K562 (cell line): Measurements from ENCODE around the gene COL4A4. TPM values are rescaled to one million over a fixed set of nuclear protein-coding genes. Genes with fewer than 3 reads are reported as not detected.

ENCODE experiments used
- ARID2 ChIP-seq: fragments of 450-650 bp; IDR thresholded peaks from 2 replicates; pipeline ENCODE4 v1.6.1; 2017; ENCODE audit warnings: antibody characterized with exemption, mild to moderate bottlenecking
- CBFB ChIP-seq: sonication (generic); formaldehyde crosslinking; IDR thresholded peaks from 2 replicates; pipeline ENCODE4 v1.4.0; 2020; ENCODE audit warnings: mild to moderate bottlenecking, missing genetic modification reagents
- ETS2 ChIP-seq: IDR thresholded peaks from 2 replicates; pipeline ENCODE4 v1.6.1; 2016; ENCODE audit warnings: borderline replicate concordance, missing genetic modification characterization, mild to moderate bottlenecking, moderate library complexity, missing compliant biosample characterization; ENCODE audit not compliant: poor library complexity, severe bottlenecking
- FOXJ3 ChIP-seq: sonication (generic); formaldehyde crosslinking; IDR thresholded peaks from 2 replicates; pipeline ENCODE4 v1.4.0; 2020; ENCODE audit warnings: mild to moderate bottlenecking, missing genetic modification reagents
- ILF3 ChIP-seq: fragments of 450-650 bp; IDR thresholded peaks from 2 replicates; pipeline ENCODE4 v1.6.1; 2018; ENCODE audit warnings: antibody characterized with exemption, mild to moderate bottlenecking, moderate library complexity, borderline replicate concordance
- MBD2 ChIP-seq: sonication (generic); IDR thresholded peaks from 2 replicates; pipeline ENCODE4 v1.6.1; 2016; ENCODE audit warnings: low read depth, borderline replicate concordance
- MTA3 ChIP-seq: fragments of 450-650 bp; formaldehyde crosslinking; IDR thresholded peaks from 2 replicates; pipeline ENCODE4 v1.6.1; 2017; ENCODE audit warnings: mild to moderate bottlenecking, borderline replicate concordance
- NCOA1 ChIP-seq: fragments of 450-650 bp; IDR thresholded peaks from 2 replicates; pipeline ENCODE4 v1.6.1; 2016; ENCODE audit warnings: low read depth
- NCOA2 ChIP-seq, 2 experiments: fragments of 450-650 bp; IDR thresholded peaks; 2 replicates each; pipeline ENCODE4 v1.6.1; 2018; ENCODE audit warnings: mild to moderate bottlenecking in 2 of 2, moderate library complexity in 1 of 2; ENCODE audit not compliant: partially characterized antibody in 2 of 2
- NFXL1 ChIP-seq: fragments of 450-650 bp; formaldehyde crosslinking; IDR thresholded peaks from 2 replicates; pipeline ENCODE4 v1.4.0; 2021; ENCODE audit warnings: mild to moderate bottlenecking
- PHF8 ChIP-seq: fragments of 200-600 bp; sonication (generic); IDR thresholded peaks from 2 replicates; pipeline ENCODE4 v1.6.1; 2012; ENCODE audit warnings: mixed run types, mild to moderate bottlenecking, inconsistent platforms, low read length, moderate library complexity, borderline replicate concordance
- PML ChIP-seq: IDR thresholded peaks from 2 replicates; pipeline ENCODE4 v1.6.1; 2012; ENCODE audit warnings: low read length, inconsistent platforms
- PPARD ChIP-seq: fragments of 250-450 bp; sonication (Bioruptor Pico); IDR thresholded peaks from 2 replicates; pipeline ENCODE4 v1.8.0; 2022; ENCODE audit warnings: inconsistent platforms, mild to moderate bottlenecking, moderate library complexity
- RBM15 ChIP-seq: fragments of 200-400 bp; formaldehyde crosslinking; IDR thresholded peaks from 2 replicates; pipeline ENCODE4 v1.6.1; 2018; ENCODE audit warnings: mild to moderate bottlenecking, low read length, moderate library complexity; ENCODE audit not compliant: insufficient read depth
- SMAD4 ChIP-seq: fragments of 250-450 bp; sonication (Bioruptor Pico); conservative IDR thresholded peaks from 2 replicates; pipeline ENCODE4 v1.8.0; 2021; ENCODE audit warnings: inconsistent platforms, mild to moderate bottlenecking, moderate library complexity
- SP1 ChIP-seq: sonication (generic); formaldehyde crosslinking; IDR thresholded peaks from 2 replicates; pipeline ENCODE4 v1.8.1; 2022; ENCODE audit warnings: mild to moderate bottlenecking, missing genetic modification reagents
- TEAD1 ChIP-seq, 2 experiments: fragments of 450-650 bp in 1 of 2; sonication (generic) in 1 of 2; formaldehyde crosslinking; IDR thresholded peaks; 2 replicates each; pipeline versions ENCODE4 v1.4.0 to v1.8.0; 2020 to 2022; ENCODE audit warnings: mild to moderate bottlenecking in 2 of 2, missing genetic modification reagents in 1 of 2
- TOE1 ChIP-seq, 2 experiments: fragments of 450-650 bp in 1 of 2; sonication (generic) in 1 of 2; formaldehyde crosslinking in 1 of 2; IDR thresholded peaks; 2 replicates each; pipeline versions ENCODE4 v1.7.1 to v1.8.0; 2016 to 2022; ENCODE audit warnings: borderline replicate concordance in 2 of 2, mild to moderate bottlenecking in 2 of 2, antibody characterized with exemption in 1 of 2, inconsistent platforms in 1 of 2, low read depth in 1 of 2, missing genetic modification reagents in 1 of 2, moderate library complexity in 1 of 2
- ZNF263 ChIP-seq: sonication (generic); formaldehyde crosslinking; IDR thresholded peaks from 2 replicates; pipeline ENCODE4 v1.8.0; 2022; ENCODE audit warnings: mild to moderate bottlenecking, missing genetic modification reagents, borderline replicate concordance
- ZNF444 ChIP-seq: fragments of 250-450 bp; sonication (Bioruptor Pico); IDR thresholded peaks from 2 replicates; pipeline ENCODE4 v1.4.0; 2020; ENCODE audit warnings: mild to moderate bottlenecking, moderate library complexity
- ZNF780A ChIP-seq: fragments of 250-450 bp; sonication (Bioruptor Pico); IDR thresholded peaks from 2 replicates; pipeline ENCODE4 v1.5.0; 2021; ENCODE audit warnings: mild to moderate bottlenecking
- polyA plus RNA-seq, 8 experiments: library from polyadenylated mRNA; depleted of rRNA in 4 of 8; stranded (reverse) in 5 of 8; unstranded in 3 of 8; fragments of >200 nt; fragmentation: Nextera tagmentation in 2 of 8; fragmentation: Illumina TruSeq in 1 of 8; extraction: Ambion mirVana in 2 of 8; extraction: Trizol in 1 of 8; gene quantifications; 2 replicates each; pipeline versions ENCODE4 v1.2.1 to v1.2.3, GENCODE V29; 2011 to 2014; ENCODE audit warnings: inconsistent platforms in 1 of 8, missing spikeins in 1 of 8
- total RNA-seq, 7 experiments: library from RNA; depleted of rRNA in 6 of 7; stranded (reverse); fragments of >200 nt in 6 of 7; fragmentation: Illumina TruSeq in 2 of 7; extraction: Trizol in 2 of 7; gene quantifications; 2 replicates each; pipeline versions ENCODE4 v1.2.1 to v1.2.3, GENCODE V29; 2011 to 2021; ENCODE audit warnings: low replicate concordance in 1 of 7
- TF ChIP-seq, protein P1 (sequence below): fragments of 450-650 bp; IDR thresholded peaks from 2 replicates; pipeline ENCODE4 v1.7.0; 2016; ENCODE audit warnings: borderline replicate concordance
- TF ChIP-seq, protein P2 (sequence below): fragments of 450-650 bp; IDR thresholded peaks from 2 replicates; pipeline ENCODE4 v1.6.1; 2016; ENCODE audit warnings: missing biosample characterization, missing genetic modification characterization
- TF ChIP-seq, protein P3 (sequence below): fragments of 250-450 bp; sonication (Bioruptor Pico); IDR thresholded peaks from 2 replicates; pipeline ENCODE4 v1.4.0; 2020; ENCODE audit warnings: borderline replicate concordance

COL4A4 gene
- total and polyA plus RNA-seq, 9 of the 15 experiments (the other 6 are each of a cell fraction or from before 2014, with no cell fraction given) = under 0.01 to 0.01 TPM; not detected in 7

DNA sequence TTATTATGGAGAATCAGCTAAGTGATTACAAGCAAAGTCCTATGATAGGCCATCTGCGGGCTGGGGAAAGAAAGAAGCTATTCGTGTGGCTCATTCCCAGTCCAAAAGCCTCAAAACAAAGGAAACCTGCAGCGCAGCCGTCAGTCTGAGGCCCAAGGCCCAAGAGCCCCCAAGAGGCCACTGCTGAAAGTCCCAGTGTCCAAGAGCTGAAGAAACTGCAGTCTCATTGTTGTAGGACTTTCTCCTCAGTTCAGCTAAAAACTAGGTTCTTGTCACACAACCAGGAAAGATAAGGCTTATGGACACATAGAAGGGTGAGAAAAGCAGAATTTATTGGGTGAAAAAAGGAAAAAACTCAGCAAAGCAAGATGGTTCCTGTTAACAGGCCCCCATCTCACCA, 185.0 kb downstream of the COL4A4 start (continued):
- TF ChIP-seq, protein P1, sequence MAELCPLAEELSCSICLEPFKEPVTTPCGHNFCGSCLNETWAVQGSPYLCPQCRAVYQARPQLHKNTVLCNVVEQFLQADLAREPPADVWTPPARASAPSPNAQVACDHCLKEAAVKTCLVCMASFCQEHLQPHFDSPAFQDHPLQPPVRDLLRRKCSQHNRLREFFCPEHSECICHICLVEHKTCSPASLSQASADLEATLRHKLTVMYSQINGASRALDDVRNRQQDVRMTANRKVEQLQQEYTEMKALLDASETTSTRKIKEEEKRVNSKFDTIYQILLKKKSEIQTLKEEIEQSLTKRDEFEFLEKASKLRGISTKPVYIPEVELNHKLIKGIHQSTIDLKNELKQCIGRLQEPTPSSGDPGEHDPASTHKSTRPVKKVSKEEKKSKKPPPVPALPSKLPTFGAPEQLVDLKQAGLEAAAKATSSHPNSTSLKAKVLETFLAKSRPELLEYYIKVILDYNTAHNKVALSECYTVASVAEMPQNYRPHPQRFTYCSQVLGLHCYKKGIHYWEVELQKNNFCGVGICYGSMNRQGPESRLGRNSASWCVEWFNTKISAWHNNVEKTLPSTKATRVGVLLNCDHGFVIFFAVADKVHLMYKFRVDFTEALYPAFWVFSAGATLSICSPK = no peak
- TF ChIP-seq SMAD4 = no peak
- no peak for TF ChIP-seq MTA3
- no peak for TF ChIP-seq ZNF780A
- no peak for TF ChIP-seq TEAD1 (CRISPR knock-in tag; IDR thresholded peaks at IDR 0.05)
- no peak for TF ChIP-seq ARID2
- no peak for TF ChIP-seq TOE1 (IDR thresholded peaks at IDR 0.05; ENCODE audit: borderline replicate concordance)
- TF ChIP-seq TOE1 (CRISPR knock-in tag; IDR thresholded peaks at IDR 0.05; ENCODE audit: borderline replicate concordance, low read depth) = no peak
- TF ChIP-seq ILF3 = no peak
- TF ChIP-seq, protein P2, sequence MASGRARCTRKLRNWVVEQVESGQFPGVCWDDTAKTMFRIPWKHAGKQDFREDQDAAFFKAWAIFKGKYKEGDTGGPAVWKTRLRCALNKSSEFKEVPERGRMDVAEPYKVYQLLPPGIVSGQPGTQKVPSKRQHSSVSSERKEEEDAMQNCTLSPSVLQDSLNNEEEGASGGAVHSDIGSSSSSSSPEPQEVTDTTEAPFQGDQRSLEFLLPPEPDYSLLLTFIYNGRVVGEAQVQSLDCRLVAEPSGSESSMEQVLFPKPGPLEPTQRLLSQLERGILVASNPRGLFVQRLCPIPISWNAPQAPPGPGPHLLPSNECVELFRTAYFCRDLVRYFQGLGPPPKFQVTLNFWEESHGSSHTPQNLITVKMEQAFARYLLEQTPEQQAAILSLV (tag) = no peak
- no peak for TF ChIP-seq SP1
- no peak for TF ChIP-seq PML
- no peak for TF ChIP-seq PHF8
- no peak for TF ChIP-seq FOXJ3 (CRISPR knock-in tag)
- TF ChIP-seq MBD2 = no peak
- no peak for TF ChIP-seq ETS2 (tag)
- TF ChIP-seq NCOA2 (IDR thresholded peaks at IDR 0.05; ENCODE audit: partially characterized antibody in 2 of 2) = no peak
- no peak for TF ChIP-seq ZNF263 (CRISPR knock-in tag)
- TF ChIP-seq RBM15 = no peak
- no peak for TF ChIP-seq PPARD (CRISPR knock-in tag)
- TF ChIP-seq CBFB (CRISPR knock-in tag) = no peak
- TF ChIP-seq ZNF444 (CRISPR knock-in tag) = no peak
- no peak for TF ChIP-seq NFXL1 (CRISPR knock-in tag)
- TF ChIP-seq, protein P3, sequence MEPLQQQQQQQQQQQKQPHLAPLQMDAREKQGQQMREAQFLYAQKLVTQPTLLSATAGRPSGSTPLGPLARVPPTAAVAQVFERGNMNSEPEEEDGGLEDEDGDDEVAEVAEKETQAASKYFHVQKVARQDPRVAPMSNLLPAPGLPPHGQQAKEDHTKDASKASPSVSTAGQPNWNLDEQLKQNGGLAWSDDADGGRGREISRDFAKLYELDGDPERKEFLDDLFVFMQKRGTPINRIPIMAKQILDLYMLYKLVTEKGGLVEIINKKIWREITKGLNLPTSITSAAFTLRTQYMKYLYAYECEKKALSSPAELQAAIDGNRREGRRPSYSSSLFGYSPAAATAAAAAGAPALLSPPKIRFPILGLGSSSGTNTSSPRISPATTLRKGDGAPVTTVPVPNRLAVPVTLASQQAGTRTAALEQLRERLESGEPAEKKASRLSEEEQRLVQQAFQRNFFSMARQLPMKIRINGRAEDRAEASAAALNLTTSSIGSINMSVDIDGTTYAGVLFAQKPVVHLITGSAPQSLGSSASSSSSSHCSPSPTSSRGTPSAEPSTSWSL (CRISPR knock-in tag) = no peak
- TF ChIP-seq NCOA1 = no peak
